SU-DHL-6 (cell line): ENCODE data around the gene EDAR.

Source experiments
- EZH2phosphoT487 ChIP-seq: fragments of 200-600 bp; sonication (generic), shearing (Covaris generic); conservative IDR thresholded peaks from 2 replicates; pipeline ENCODE4 v1.6.1; 2018; ENCODE audit warnings: mild to moderate bottlenecking, antibody characterized with exemption, low read length, moderate library complexity, mixed read lengths
- TF ChIP-seq, protein P1 (sequence below): fragments of 200-600 bp; sonication (generic); IDR thresholded peaks from one replicate; pipeline ENCODE4 v1.5.1; 2017; ENCODE audit warnings: antibody characterized with exemption, mild to moderate bottlenecking, low read length, moderate library complexity; ENCODE audit not compliant: insufficient read depth, poor library complexity, severe bottlenecking

DNA sequence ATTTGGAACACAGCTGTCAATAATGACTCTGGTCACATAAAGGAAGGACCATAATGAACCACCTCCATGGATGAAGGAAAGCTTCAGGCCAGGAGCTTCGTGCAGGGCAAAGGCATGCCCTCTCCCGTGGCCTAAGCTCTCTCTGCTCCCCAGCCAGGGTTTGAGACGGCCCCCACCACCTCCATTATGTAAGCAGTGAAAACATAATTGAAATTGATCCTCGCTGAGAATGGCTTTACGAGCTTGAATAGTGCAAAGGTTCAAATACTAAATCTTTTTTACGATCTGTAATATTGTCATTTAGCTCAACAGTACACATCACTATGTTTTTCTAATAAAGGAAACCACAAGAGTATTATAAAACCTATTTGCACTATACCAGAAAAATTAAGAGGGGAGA lies 5.2 kb upstream of the EDAR start:
- TF ChIP-seq, protein P1, sequence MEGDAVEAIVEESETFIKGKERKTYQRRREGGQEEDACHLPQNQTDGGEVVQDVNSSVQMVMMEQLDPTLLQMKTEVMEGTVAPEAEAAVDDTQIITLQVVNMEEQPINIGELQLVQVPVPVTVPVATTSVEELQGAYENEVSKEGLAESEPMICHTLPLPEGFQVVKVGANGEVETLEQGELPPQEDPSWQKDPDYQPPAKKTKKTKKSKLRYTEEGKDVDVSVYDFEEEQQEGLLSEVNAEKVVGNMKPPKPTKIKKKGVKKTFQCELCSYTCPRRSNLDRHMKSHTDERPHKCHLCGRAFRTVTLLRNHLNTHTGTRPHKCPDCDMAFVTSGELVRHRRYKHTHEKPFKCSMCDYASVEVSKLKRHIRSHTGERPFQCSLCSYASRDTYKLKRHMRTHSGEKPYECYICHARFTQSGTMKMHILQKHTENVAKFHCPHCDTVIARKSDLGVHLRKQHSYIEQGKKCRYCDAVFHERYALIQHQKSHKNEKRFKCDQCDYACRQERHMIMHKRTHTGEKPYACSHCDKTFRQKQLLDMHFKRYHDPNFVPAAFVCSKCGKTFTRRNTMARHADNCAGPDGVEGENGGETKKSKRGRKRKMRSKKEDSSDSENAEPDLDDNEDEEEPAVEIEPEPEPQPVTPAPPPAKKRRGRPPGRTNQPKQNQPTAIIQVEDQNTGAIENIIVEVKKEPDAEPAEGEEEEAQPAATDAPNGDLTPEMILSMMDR = no peak
- no peak for TF ChIP-seq EZH2phosphoT487
